HAP-1 (cell line): Measurements from ENCODE around the gene NPAS2.
A peak's percentile ranks its signal among the peaks of the same experiment; 100 is the strongest.

Source experiments
- DNase-seq, 2 experiments: peaks; one replicate each; pipeline ENCODE4 v3.0.0-alpha.2; 2016 to 2020; ENCODE audit warnings: low spot score in 2 of 2
- H3K27me3 ChIP-seq: fragments of 250-450 bp; sonication (Bioruptor Pico); 2 replicates; pipeline ENCODE4 v1.5.1; 2020; ENCODE audit warnings: low read depth, mild to moderate bottlenecking, moderate library complexity
- H3K36me3 ChIP-seq: fragments of 250-450 bp; sonication (Bioruptor Pico); replicated peaks from 2 replicates; pipeline ENCODE4 v1.5.1; 2020; ENCODE audit warnings: mild to moderate bottlenecking
- H3K4me1 ChIP-seq: fragments of 250-450 bp; sonication (Bioruptor Pico); 2 replicates; pipeline ENCODE4 v1.5.1; 2020; ENCODE audit warnings: mild to moderate bottlenecking
- H3K4me3 ChIP-seq: fragments of 250-450 bp; sonication (Bioruptor Pico); 2 replicates; pipeline ENCODE4 v1.5.1; 2020; ENCODE audit warnings: mild to moderate bottlenecking, moderate library complexity
- H3K9me3 ChIP-seq: fragments of 250-450 bp; sonication (Bioruptor Pico); 2 replicates; pipeline ENCODE4 v1.5.1; 2020; ENCODE audit warnings: mild to moderate bottlenecking, moderate library complexity
- in situ Hi-C: fragments of 300-500 bp; cut with MboI; formaldehyde crosslinking; loops from 3 replicates; pipeline ENCODE4 v1.14.3; 2020; ENCODE audit warnings: low sequenced_read_pairs, inconsistent platforms, mixed read lengths

The NPAS2 gene

GRCh38 chr2:101012706-101013181 lies 192.8 kb downstream of the NPAS2 start:
- H3K9me3 ChIP-seq, result no peaks in the 10 kb centered on the region
- DNase-seq, result peak in 1 of 2 experiments; percentile 66

GRCh38 chr2:101014264-101014857 lies 194.4 kb downstream of the NPAS2 start:
- H3K4me1 ChIP-seq, result no peaks in the 10 kb centered on the region
- no peak overlapping the region for H3K4me3 ChIP-seq
- in situ Hi-C loops, result no loop called here
- no peak for DNase-seq
- no peaks in the 10 kb centered on the region for H3K9me3 ChIP-seq
- H3K27me3 ChIP-seq, result no peaks in the 10 kb centered on the region
- H3K36me3 ChIP-seq, result peaks cover 32% of the 10 kb centered on the region

More at GRCh38 chr2:101012706-101013181, 192.8 kb downstream of the NPAS2 start:
- Histone ChIP-seq H3K36me3 (peaks cover 35% of the 10 kb centered on the region), H3K4me1 (no peaks in the 10 kb centered on the region), H3K4me3 (no peak overlapping the region), H3K27me3 (no peaks in the 10 kb centered on the region)
- in situ Hi-C loops, result no loop called here

- H3K27me3 ChIP-seq, result no peaks in the 10 kb centered on the region
- H3K36me3 ChIP-seq, result peaks cover 40% of the 10 kb centered on the region
- in situ Hi-C loops, result no loop called here
- no peak for DNase-seq
- no peak overlapping the region for H3K4me3 ChIP-seq
- no peaks in the 10 kb centered on the region for H3K9me3 ChIP-seq
- no peaks in the 10 kb centered on the region for H3K4me1 ChIP-seq
These were observed 197.4 kb downstream of the NPAS2 start for GRCh38 chr2:101017371-101017770.

GRCh38 chr2:101018934-101019333 lies 199.0 kb downstream of the NPAS2 start:
- in situ Hi-C loops, result no loop called here

GRCh38 chr2:101022221-101022620 lies 202.3 kb downstream of the NPAS2 start:
- in situ Hi-C loops, result loop anchor here (5.0 kb wide), 1 partner anchor 185 kb away; no protein-coding TSS in a partner anchor
- Histone ChIP-seq H3K36me3 (peaks cover 48% of the 10 kb centered on the region), H3K4me1 (peaks cover 4% of the 10 kb centered on the region), H3K4me3 (no peak overlapping the region), H3K9me3 (no peaks in the 10 kb centered on the region), H3K27me3 (no peaks in the 10 kb centered on the region)
- DNase-seq, result no peak

More at GRCh38 chr2:101018934-101019333, 199.0 kb downstream of the NPAS2 start:
- Histone ChIP-seq H3K36me3 (peaks cover 38% of the 10 kb centered on the region), H3K9me3 (no peaks in the 10 kb centered on the region), H3K27me3 (no peaks in the 10 kb centered on the region), H3K4me1 (no peaks in the 10 kb centered on the region), H3K4me3 (no peak overlapping the region)
- DNase-seq, result no peak

- H3K4me3 ChIP-seq, result no peak overlapping the region
- no peaks in the 10 kb centered on the region for H3K9me3 ChIP-seq
- H3K4me1 ChIP-seq, result peaks cover 4% of the 10 kb centered on the region
- no peaks in the 10 kb centered on the region for H3K27me3 ChIP-seq
- H3K36me3 ChIP-seq, result peaks cover 41% of the 10 kb centered on the region
- in situ Hi-C loops, result loop anchor here (5.0 kb wide), 1 partner anchor 184 kb away; no protein-coding TSS in a partner anchor
- no peak for DNase-seq
These were observed 203.6 kb downstream of the NPAS2 start for GRCh38 chr2:101023327-101024107.

- peaks cover 32% of the 10 kb centered on the region for H3K36me3 ChIP-seq
These were observed 205.6 kb downstream of the NPAS2 start for GRCh38 chr2:101025561-101025960.

GRCh38 chr2:101026253-101026701 lies 206.3 kb downstream of the NPAS2 start:
- Histone ChIP-seq H3K4me1 (peaks cover 4% of the 10 kb centered on the region), H3K9me3 (no peaks in the 10 kb centered on the region), H3K27me3 (no peaks in the 10 kb centered on the region), H3K36me3 (peaks cover 25% of the 10 kb centered on the region), H3K4me3 (no peak overlapping the region)
- in situ Hi-C loops, result no loop called here
- no peak for DNase-seq

More at GRCh38 chr2:101025561-101025960, 205.6 kb downstream of the NPAS2 start:
- in situ Hi-C loops, result no loop called here
- H3K27me3 ChIP-seq, result no peaks in the 10 kb centered on the region
- H3K4me1 ChIP-seq, result peaks cover 4% of the 10 kb centered on the region
- H3K9me3 ChIP-seq, result no peaks in the 10 kb centered on the region
- H3K4me3 ChIP-seq, result no peak overlapping the region
- DNase-seq, result no peak

GRCh38 chr2:101026923-101027469 lies 207.1 kb downstream of the NPAS2 start:
- in situ Hi-C loops, result no loop called here
- no peak overlapping the region for H3K4me3 ChIP-seq
- H3K36me3 ChIP-seq, result peaks cover 24% of the 10 kb centered on the region
- no peaks in the 10 kb centered on the region for H3K27me3 ChIP-seq
- no peaks in the 10 kb centered on the region for H3K9me3 ChIP-seq
- H3K4me1 ChIP-seq, result peaks cover 4% of the 10 kb centered on the region
- no peak for DNase-seq

GRCh38 chr2:101027852-101028251 lies 207.9 kb downstream of the NPAS2 start:
- no peak for DNase-seq
- no peak overlapping the region for H3K4me3 ChIP-seq
- no peaks in the 10 kb centered on the region for H3K27me3 ChIP-seq
- H3K36me3 ChIP-seq, result peaks cover 21% of the 10 kb centered on the region
- H3K9me3 ChIP-seq, result no peaks in the 10 kb centered on the region
- in situ Hi-C loops, result no loop called here
- peaks cover 4% of the 10 kb centered on the region for H3K4me1 ChIP-seq

GRCh38 chr2:101030866-101031554 lies 211.1 kb downstream of the NPAS2 start:
- peaks cover 14% of the 10 kb centered on the region for H3K36me3 ChIP-seq
- in situ Hi-C loops, result no loop called here
- H3K9me3 ChIP-seq, result no peaks in the 10 kb centered on the region
- no peaks in the 10 kb centered on the region for H3K27me3 ChIP-seq
- no peak overlapping the region for H3K4me3 ChIP-seq
- no peak for DNase-seq
- H3K4me1 ChIP-seq, result peaks cover under 1% of the 10 kb centered on the region

- no peak for DNase-seq
- in situ Hi-C loops, result no loop called here
- H3K36me3 ChIP-seq, result peaks cover 8% of the 10 kb centered on the region
These were observed 212.3 kb downstream of the NPAS2 start for GRCh38 chr2:101032084-101032776.

GRCh38 chr2:101036562-101036961 lies 216.6 kb downstream of the NPAS2 start:
- Histone ChIP-seq H3K4me3 (no peak overlapping the region), H3K36me3 (peaks cover 4% of the 10 kb centered on the region; the same call in 1 of the 2 replicates), H3K27me3 (no peaks in the 10 kb centered on the region), H3K4me1 (no peaks in the 10 kb centered on the region), H3K9me3 (no peaks in the 10 kb centered on the region)
- peak in 1 of 2 experiments; percentile 31 for DNase-seq
- in situ Hi-C loops, result no loop called here

More at GRCh38 chr2:101032084-101032776, 212.3 kb downstream of the NPAS2 start:
- Histone ChIP-seq H3K27me3 (no peaks in the 10 kb centered on the region), H3K4me1 (no peaks in the 10 kb centered on the region), H3K4me3 (no peak overlapping the region), H3K9me3 (no peaks in the 10 kb centered on the region)
